Type B pancreatic cell (in vitro differentiated cells): ENCODE data around the gene CCDC43. TPM values are rescaled to one million over a fixed set of nuclear protein-coding genes. Genes with fewer than 3 reads are reported as not detected.

Experiments
- DNase-seq: peaks from one replicate; pipeline ENCODE4 v3.0.0; 2021; ENCODE audit warnings: mixed read lengths; ENCODE audit not compliant: unreplicated experiment; ENCODE audit errors: extremely low spot score
- H3K27ac Mint-ChIP-seq: 2 replicates; pipeline ENCODE4 v1.8.0; 2021; ENCODE audit warnings: mild to moderate bottlenecking, mixed read lengths
- H3K27me3 Mint-ChIP-seq: 2 replicates; pipeline ENCODE4 v1.8.0; 2021; ENCODE audit warnings: mixed read lengths
- H3K36me3 Mint-ChIP-seq: 2 replicates; pipeline ENCODE4 v1.8.0; 2021; ENCODE audit warnings: mixed read lengths
- H3K4me1 Mint-ChIP-seq: one replicate; pipeline ENCODE4 v1.8.0; 2021; ENCODE audit warnings: mixed read lengths; ENCODE audit not compliant: unreplicated experiment
- H3K4me3 Mint-ChIP-seq: 2 replicates; pipeline ENCODE4 v1.8.0; 2021; ENCODE audit warnings: mild to moderate bottlenecking, mixed read lengths
- H3K9me3 Mint-ChIP-seq: 2 replicates; pipeline ENCODE4 v1.8.0; 2021; ENCODE audit warnings: mixed read lengths
- CTCF ChIP-seq: fragments of 200-600 bp; sonication (generic); conservative IDR thresholded peaks from 2 replicates; pipeline ENCODE4 v1.5.0; 2021; ENCODE audit warnings: antibody characterized with exemption, mild to moderate bottlenecking
- long read RNA-seq: library from polyadenylated mRNA; unstranded; transcript quantifications from one replicate; pipeline ENCODE4 v2.0.0, GENCODE V29; 2020
- total RNA-seq: library from RNA; stranded (reverse); gene quantifications from 2 replicates; pipeline ENCODE4 v1.2.1, GENCODE V29; 2021; ENCODE audit warnings: low replicate concordance

The CCDC43 gene
- 23.7 and 23.9 TPM in 2 replicates for total RNA-seq
- long read RNA-seq, transcript CCDC43-201 (5 exons, 2,082 nt) = major isoform, 81 of 99 reads
- long read RNA-seq, transcript CCDC43-202 (4 exons, 2,058 nt) = minor isoform, 11 of 99 reads
- long read RNA-seq, partial matches to known transcripts = 4 of 99 reads
- long read RNA-seq, other reads (novel, unspliced or antisense) = 3 of 99 reads

GRCh38 chr17:44689477-44690217, at the start of gene CCDC43:
Gene CCDC43 (minus strand): TSS chr17:44689776. CDS start chr17:44689753, 23 bp downstream.
- Mint-ChIP-seq H3K4me3 (peak within 1 kb of the TSS; percentile 99), H3K4me1 (peaks cover 15% of the 10 kb centered on the region), H3K27ac (peak within 1 kb of the TSS; percentile 95), H3K27me3 (no peaks in the 10 kb centered on the region), H3K36me3 (peaks cover 4% of the 10 kb centered on the region), H3K9me3 (no peaks in the 10 kb centered on the region)
- TF ChIP-seq CTCF = no peak
- DNase-seq = peak; percentile 95

- DNase-seq = no peak
- no peak for TF ChIP-seq CTCF
These were observed 48.8 kb upstream of the CCDC43 start for GRCh38 chr17:44738214-44738906.

GRCh38 chr17:44736551-44737240, 47.1 kb upstream of the CCDC43 start:
- H3K4me1 Mint-ChIP-seq = no peaks in the 10 kb centered on the region
- no peaks in the 10 kb centered on the region for H3K27me3 Mint-ChIP-seq
- no peaks in the 10 kb centered on the region for H3K9me3 Mint-ChIP-seq
- no peak for DNase-seq
- no peak for TF ChIP-seq CTCF
- no peak overlapping the region for H3K4me3 Mint-ChIP-seq
- peaks cover 4% of the 10 kb centered on the region for H3K36me3 Mint-ChIP-seq
- H3K27ac Mint-ChIP-seq = no peak overlapping the region

More at GRCh38 chr17:44738214-44738906, 48.8 kb upstream of the CCDC43 start:
- Mint-ChIP-seq H3K4me3 (no peak overlapping the region), H3K27me3 (no peaks in the 10 kb centered on the region), H3K9me3 (no peaks in the 10 kb centered on the region), H3K36me3 (peaks cover 9% of the 10 kb centered on the region), H3K27ac (no peak overlapping the region), H3K4me1 (no peaks in the 10 kb centered on the region)

GRCh38 chr17:44734272-44734671, 44.7 kb upstream of the CCDC43 start:
- no peaks in the 10 kb centered on the region for H3K9me3 Mint-ChIP-seq
- DNase-seq = no peak

More at GRCh38 chr17:44734272-44734671, 44.7 kb upstream of the CCDC43 start:
- Mint-ChIP-seq H3K4me3 (no peak overlapping the region), H3K4me1 (no peaks in the 10 kb centered on the region), H3K36me3 (peaks cover 4% of the 10 kb centered on the region), H3K27me3 (no peaks in the 10 kb centered on the region), H3K27ac (no peak overlapping the region)
- no peak for TF ChIP-seq CTCF
